ENCODE data around the gene CACHD1.

Gene CACHD1

GRCh38 chr1:64525116-64525686 lies 55.3 kb downstream of the CACHD1 start:
- no peak for DNase-seq

- no peak for DNase-seq
These were observed 56.4 kb downstream of the CACHD1 start for GRCh38 chr1:64526312-64526711.

- no peak for DNase-seq
These were observed 57.2 kb downstream of the CACHD1 start for GRCh38 chr1:64527165-64527564.

GRCh38 chr1:64527786-64528185 lies 57.9 kb downstream of the CACHD1 start:
- no peak for DNase-seq

GRCh38 chr1:64530969-64531692 lies 61.2 kb downstream of the CACHD1 start:
- no peak for DNase-seq

GRCh38 chr1:64532646-64533045 lies 62.7 kb downstream of the CACHD1 start:
- no peak for DNase-seq

GRCh38 chr1:64535938-64536835 lies 66.3 kb downstream of the CACHD1 start:
- DNase-seq, result no peak

- DNase-seq, result no peak
These were observed 67.0 kb downstream of the CACHD1 start for GRCh38 chr1:64536836-64537490.

GRCh38 chr1:64537942-64538341 lies 68.0 kb downstream of the CACHD1 start:
- no peak for DNase-seq

GRCh38 chr1:64538389-64538788 lies 68.5 kb downstream of the CACHD1 start:
- DNase-seq, result no peak

GRCh38 chr1:64539289-64539688 lies 69.4 kb downstream of the CACHD1 start:
- DNase-seq, result no peak

GRCh38 chr1:64539781-64540218 lies 69.9 kb downstream of the CACHD1 start:
- no peak for DNase-seq

- DNase-seq, result peak; percentile 12
These were observed 70.4 kb downstream of the CACHD1 start for GRCh38 chr1:64540265-64540791.

- no peak for DNase-seq
These were observed 72.2 kb downstream of the CACHD1 start for GRCh38 chr1:64542118-64542517.

- DNase-seq, result no peak
These were observed 73.9 kb downstream of the CACHD1 start for GRCh38 chr1:64543831-64544230.

- DNase-seq, result no peak
These were observed 75.4 kb downstream of the CACHD1 start for GRCh38 chr1:64545118-64545843.

- DNase-seq, result no peak
These were observed 76.1 kb downstream of the CACHD1 start for GRCh38 chr1:64546013-64546412.

- DNase-seq, result no peak
These were observed 79.7 kb downstream of the CACHD1 start for GRCh38 chr1:64549464-64550239.

- DNase-seq, result no peak
These were observed 80.6 kb downstream of the CACHD1 start for GRCh38 chr1:64550510-64550909.

GRCh38 chr1:64550946-64551605 lies 81.1 kb downstream of the CACHD1 start:
- DNase-seq, result no peak

- no peak for DNase-seq
These were observed 83.4 kb downstream of the CACHD1 start for GRCh38 chr1:64553285-64553684.

All from suppressor macrophage treated with lipopolysaccharide for 4 hours (primary cell).